CD4-positive, alpha-beta T cell treated with Interferon alpha-2 for 1 hour (primary cell): ENCODE data around the gene SLC9A4.

Experiments
- DNase-seq, 2 donors: peaks; one replicate each; pipeline ENCODE4 v3.0.0-alpha.2; 2020 to 2022

The SLC9A4 gene

GRCh38 chr2:102455061-102455670, 17.9 kb upstream of the SLC9A4 start:
- DNase-seq: no peak

GRCh38 chr2:102460467-102460866, 12.6 kb upstream of the SLC9A4 start:
- DNase-seq: no peak

GRCh38 chr2:102461188-102461587, 11.8 kb upstream of the SLC9A4 start:
- DNase-seq: no peak

GRCh38 chr2:102463160-102463559, 9.9 kb upstream of the SLC9A4 start:
- no peak for DNase-seq

GRCh38 chr2:102470168-102470567, 2.9 kb upstream of the SLC9A4 start:
- no peak for DNase-seq

GRCh38 chr2:102473631-102474030, 605 bp downstream of the SLC9A4 start:
- DNase-seq: no peak

- DNase-seq: no peak
Observed at GRCh38 chr2:102474785-102475184, 1.8 kb downstream of the SLC9A4 start.

- DNase-seq: no peak
Observed at GRCh38 chr2:102478686-102479470, 5.9 kb downstream of the SLC9A4 start.

- DNase-seq: no peak
Observed at GRCh38 chr2:102480285-102481195, 7.5 kb downstream of the SLC9A4 start.

GRCh38 chr2:102481931-102482330, 8.9 kb downstream of the SLC9A4 start:
- no peak for DNase-seq

- no peak for DNase-seq
Observed at GRCh38 chr2:102483086-102483485, 10.1 kb downstream of the SLC9A4 start.

GRCh38 chr2:102484310-102485061, 11.5 kb downstream of the SLC9A4 start:
- DNase-seq: no peak

GRCh38 chr2:102485147-102485785, 12.2 kb downstream of the SLC9A4 start:
- DNase-seq: no peak

- no peak for DNase-seq
Observed at GRCh38 chr2:102486941-102487702, 14.1 kb downstream of the SLC9A4 start.

- DNase-seq: no peak
Observed at GRCh38 chr2:102487761-102488462, 14.9 kb downstream of the SLC9A4 start.

GRCh38 chr2:102489646-102490045, 16.6 kb downstream of the SLC9A4 start:
- DNase-seq: no peak

- DNase-seq: no peak
Observed at GRCh38 chr2:102492006-102492405, 19.0 kb downstream of the SLC9A4 start.

GRCh38 chr2:102494570-102494969, 21.5 kb downstream of the SLC9A4 start:
- no peak for DNase-seq

GRCh38 chr2:102498414-102498813, 25.4 kb downstream of the SLC9A4 start:
- no peak for DNase-seq

- no peak for DNase-seq
Observed at GRCh38 chr2:102499558-102499957, 26.5 kb downstream of the SLC9A4 start.

GRCh38 chr2:102502576-102502975, 29.6 kb downstream of the SLC9A4 start:
- DNase-seq: no peak
